ENCODE data around the gene ASB6.
"Not testable (repeated sequence)": the region's sequence is repeated elsewhere in the genome, so short reads cannot be mapped to it uniquely, and the experiment has no call there.

Gene ASB6

DNA sequence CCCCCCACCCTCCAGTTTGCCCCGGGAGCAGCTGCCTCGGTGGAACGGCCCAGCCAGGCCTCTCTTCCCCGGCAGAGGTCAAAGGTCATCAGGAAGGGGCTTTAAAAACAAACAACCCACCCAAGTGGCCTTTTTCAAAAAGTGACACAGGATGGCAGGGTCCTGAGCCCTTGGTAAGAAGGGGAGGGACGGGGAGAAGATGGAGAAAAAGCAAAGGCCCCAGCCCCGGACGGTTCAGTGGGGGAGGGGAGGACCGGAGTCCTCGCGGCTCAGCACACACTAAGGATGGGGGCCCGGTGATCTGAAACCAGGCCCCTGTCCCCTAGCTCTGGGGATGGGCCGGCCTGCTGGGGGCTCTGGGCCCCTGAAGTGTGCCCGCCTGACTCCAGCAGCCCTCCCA is 24.6 kb upstream of the ASB6 start:
- no peak for DNase-seq

DNA sequence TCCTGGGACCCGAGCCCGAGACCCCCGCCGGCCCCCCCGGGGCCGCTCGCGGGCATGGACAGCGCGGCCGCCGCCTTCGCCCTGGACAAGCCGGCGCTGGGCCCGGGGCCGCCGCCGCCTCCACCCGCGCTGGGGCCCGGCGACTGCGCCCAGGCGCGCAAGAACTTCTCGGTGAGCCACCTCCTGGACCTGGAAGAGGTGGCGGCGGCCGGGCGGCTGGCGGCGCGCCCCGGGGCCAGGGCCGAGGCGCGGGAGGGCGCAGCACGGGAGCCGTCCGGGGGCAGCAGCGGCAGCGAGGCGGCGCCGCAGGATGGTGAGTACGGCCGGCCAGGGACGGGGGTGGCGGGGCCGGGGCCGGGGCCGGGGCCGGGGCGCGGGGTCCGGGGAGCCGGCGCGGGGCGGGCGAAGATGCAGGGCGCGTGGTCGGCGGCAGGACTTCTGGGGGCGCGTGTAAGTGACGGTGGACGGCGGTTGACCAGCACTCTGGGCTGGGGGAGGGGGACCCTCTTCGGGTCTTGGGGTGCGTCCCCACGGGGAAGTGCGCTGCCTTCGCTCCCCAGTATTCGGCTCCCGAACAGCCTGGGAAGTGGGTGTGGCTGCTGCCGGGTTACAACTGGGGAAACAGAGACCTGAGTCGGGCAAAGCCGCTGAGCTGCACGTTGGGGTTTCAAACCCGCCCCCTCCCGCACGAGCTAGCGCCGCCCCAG is 24.0 kb upstream of the ASB6 start:
- DNase-seq, result peak in 1 of 2 donors; percentile 6

DNA sequence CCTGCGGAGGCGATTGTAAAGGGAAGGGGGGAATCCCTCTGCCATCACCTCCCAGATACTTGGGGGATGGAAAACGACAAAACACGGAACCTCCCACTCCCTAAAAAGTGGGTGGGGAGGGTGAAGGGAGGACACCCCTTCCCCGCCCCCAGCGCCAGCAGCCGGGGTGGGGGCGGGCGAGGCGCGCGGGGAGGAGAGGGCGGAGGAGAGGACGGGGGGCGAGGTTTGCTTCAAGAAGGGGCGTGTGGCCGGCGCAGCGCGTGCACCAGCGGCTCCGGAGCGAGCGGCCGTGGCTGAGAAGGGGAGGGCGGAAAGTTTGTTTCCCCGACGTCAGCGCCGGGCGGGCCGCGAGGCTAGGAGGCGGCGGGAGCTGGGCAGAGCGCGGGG is 23.4 kb upstream of the ASB6 start, which contains the start of gene PRRX2:
Gene PRRX2, plus strand, starts transcription at position 259 of the 387 bp plus-strand sequence. CDS start 221 bp downstream, outside the sequence.
- DNase-seq, result peak; percentile 43 to 64

DNA sequence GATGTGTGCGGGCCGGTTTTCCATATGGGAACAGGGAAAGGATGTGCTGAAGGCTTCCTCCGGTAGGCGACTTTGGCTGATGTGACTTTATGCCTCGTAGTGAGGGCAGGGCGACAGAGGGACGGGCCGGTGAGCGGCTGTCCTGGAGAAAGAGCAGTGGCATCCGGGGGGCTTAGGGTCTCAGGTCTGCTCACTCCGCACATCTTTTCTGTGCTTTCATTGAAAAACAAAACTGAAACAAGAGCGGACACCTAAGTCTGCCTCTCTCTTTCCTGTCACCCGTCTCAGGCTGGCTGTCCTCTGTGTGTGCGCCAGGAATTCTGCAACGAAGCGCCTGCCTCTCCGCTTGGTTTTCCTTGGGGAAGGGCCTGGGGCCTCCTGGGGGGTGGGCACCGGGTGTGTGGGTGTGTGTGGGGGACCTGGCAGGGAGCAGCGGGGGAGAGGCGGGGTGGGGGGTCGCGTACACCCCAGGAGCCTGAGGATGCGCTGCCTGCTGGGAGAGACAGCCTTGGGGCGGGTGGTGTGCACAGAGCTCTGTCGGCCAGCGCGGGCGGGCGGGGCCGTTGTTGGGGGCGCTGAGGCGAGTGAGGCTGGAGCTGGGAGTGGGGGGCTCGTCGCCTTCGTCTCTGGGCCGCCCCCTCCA is 22.9 kb upstream of the ASB6 start:
- DNase-seq, result peak in 1 of 2 donors; percentile 19

DNA sequence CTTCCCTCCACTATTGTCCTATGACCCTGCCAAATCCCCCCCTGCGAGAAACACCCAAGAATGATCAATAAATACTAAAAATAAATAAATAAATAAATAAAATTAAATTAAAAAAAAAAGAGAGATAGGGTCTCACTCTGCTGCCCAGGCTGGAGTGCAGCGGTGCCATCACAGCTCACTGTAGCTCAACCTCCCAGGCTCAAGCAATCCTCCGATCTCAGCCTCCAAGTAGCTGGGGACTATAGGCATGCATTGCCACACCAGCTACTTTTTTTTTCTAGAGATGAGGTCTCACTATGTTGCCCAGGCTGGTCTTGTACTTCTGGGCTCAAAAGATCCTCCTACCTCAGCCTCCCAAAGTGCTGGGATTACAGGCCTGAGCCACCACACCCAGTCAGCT is 20.3 kb upstream of the ASB6 start:
- DNase-seq, result not testable (repeated sequence)

DNA sequence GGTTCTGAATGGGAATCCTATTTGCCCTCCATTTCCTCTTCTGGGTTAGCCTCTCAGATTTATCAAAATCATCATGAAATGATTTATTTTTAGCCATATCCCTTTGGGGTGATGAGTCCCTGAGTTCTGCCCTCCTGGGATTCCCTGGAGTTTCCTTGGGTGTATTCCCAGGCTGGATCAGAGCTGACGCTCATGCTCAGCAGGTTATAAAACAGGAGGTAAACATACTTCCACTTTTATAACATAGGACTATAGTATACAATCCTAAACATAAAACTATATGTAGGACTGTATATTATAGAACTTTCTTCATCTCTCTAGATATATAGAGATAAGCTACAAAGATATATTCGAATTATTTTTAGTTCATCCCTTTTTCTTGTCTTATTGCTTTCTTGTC is 19.1 kb upstream of the ASB6 start:
- DNase-seq, result no peak

DNA sequence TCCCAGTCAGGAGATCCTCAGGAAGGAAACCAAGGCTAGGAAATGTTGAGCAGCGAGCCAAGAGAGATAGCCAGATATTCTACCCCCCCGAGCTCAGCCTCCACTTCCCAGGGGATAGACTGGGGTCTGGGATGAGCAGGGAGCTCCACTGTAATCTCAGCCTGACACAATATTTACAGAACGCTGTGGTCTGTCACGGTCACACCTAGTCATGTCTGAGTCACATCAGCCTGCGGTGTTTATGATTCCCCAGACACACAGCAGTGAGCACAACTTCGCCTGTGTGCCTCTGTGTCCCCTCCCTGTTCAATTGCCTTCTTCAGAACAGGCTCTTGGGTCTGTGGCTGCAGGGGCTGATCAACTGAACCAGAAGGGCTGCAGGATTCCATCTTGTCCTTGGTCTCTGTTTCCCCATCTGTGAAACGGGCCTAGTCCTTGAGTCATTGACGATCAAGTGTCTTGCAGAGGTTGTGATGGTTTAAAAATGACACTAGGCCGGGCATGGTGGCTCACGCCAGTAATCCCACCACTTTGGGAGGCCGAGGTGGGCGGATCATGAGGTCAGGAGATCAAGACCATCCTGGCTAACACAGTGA is 14.9 kb upstream of the ASB6 start:
- no peak for DNase-seq

DNA sequence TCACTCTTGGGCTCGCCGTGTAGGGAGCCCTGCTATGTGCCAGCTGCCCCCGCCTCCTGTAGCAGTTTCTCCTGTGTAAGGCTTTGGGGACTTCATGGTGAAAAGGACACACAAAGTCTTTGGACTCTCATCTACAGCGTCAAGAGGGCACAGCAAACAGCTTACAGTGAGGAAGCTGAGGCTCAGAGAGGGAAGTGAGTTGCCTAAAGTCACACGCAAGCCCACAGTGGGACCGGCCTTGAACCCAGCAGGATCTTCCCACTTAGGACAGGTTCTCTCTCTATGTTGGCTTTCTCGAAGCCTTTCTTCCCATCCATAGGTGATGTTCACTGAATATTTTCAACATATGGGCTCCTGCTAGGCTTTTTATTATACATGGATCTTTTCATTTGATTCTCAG is 13.7 kb upstream of the ASB6 start:
- DNase-seq, result no peak

DNA sequence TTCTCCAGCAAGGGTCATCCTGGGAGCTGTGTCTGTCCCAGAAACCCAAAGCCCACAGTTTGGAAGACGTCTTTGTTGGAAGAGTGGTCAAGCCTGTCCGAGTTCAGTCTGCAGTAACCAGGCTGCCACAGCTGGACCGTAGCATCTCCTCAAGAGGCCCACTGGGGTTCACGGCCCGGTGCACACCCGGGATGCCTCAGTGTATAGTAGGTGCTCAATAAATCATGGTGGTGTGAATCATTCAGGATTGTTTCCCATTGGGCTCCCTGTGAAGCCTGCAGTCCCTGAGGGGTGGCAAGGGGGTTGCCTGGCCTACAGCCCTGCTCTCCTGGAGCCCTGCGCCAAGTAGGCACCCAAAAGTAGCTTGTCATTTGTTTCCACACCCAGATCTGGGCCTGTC is 13.2 kb upstream of the ASB6 start:
- DNase-seq, result no peak

DNA sequence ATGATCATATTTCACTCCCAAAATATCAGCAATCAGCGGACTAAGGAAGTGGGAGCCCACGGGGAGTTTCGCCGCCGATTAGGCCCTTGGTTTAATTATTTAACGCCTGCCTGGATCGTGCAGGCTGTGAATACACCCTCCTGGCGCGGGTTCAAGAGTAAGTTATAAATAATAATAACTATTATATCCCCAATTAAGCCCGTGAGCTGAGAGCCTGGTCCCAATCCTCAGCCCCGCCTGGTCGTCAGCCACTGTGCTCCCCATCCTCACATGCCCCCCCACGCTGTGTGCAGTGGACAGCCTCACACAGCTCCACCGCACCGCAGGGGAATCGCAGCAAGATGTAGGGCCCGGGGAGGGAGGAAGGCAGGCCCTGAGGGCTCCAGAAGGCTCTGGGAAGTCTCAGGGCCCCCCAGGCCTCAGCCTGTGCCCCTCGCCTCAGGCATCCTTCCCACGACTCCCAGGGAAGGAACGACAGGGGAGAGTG is 12.6 kb upstream of the ASB6 start:
- no peak for DNase-seq

DNA sequence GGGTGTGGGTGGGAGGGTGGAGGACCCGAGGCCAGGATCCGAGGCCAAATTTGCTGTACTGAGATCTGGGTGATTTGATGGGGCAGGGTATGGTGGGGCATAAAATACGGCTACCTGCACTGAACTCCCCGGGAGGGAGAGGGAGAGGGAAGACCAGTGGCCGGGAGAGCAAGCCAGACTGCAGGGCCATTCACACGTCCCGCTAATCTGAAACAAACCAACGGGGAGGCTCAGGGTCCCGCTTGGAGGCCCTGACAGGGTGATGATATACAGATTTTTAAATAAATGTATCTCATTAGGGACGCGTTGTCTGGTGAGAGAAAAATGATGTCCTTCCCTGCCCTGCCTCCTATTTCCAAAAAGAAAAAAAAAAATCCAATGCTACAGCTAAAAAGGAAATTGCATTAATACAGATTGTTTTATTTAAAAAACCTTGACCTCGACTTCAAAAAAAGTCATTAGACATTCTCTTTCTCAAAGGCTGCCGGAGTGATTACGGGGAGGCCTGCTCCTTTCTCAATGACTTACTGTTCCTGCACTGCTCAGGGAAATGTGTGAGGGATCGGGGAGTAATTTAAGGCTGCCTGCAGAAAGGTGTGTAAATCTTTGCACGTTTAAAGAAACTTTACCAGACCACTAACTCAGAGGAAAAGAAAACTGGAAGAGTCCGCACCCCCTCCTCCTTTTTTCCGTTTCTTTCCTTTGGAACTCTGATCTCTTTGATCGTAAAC is 12.0 kb upstream of the ASB6 start:
- DNase-seq, result no peak

DNA sequence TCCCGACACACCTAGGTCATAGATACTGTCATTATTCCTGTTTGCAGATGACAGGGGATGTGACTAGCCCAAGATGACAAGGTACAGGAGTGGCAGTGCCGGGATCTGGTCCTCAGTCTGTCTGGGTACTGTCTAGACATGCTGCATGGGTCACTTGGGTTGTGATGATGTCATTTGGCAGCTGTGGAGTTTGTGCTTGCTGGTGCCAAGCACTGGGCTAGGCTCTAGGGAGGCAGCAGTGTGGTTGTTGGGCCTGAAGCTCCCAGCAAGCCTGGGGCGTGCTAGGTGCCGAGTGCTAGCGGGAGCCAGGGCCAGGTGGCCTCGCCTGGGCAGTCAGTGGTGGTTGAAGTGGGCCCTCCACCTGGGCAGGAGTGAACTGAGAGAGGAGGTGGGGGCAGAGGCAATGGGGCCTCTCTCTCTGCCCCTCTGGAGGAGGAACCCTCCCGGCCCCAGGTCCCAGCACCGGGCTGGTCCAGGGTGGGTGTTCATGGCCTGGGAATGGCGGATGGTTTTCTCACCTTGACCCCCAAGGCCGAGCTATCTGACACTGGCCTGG is 8.8 kb upstream of the ASB6 start:
- DNase-seq, result no peak

DNA sequence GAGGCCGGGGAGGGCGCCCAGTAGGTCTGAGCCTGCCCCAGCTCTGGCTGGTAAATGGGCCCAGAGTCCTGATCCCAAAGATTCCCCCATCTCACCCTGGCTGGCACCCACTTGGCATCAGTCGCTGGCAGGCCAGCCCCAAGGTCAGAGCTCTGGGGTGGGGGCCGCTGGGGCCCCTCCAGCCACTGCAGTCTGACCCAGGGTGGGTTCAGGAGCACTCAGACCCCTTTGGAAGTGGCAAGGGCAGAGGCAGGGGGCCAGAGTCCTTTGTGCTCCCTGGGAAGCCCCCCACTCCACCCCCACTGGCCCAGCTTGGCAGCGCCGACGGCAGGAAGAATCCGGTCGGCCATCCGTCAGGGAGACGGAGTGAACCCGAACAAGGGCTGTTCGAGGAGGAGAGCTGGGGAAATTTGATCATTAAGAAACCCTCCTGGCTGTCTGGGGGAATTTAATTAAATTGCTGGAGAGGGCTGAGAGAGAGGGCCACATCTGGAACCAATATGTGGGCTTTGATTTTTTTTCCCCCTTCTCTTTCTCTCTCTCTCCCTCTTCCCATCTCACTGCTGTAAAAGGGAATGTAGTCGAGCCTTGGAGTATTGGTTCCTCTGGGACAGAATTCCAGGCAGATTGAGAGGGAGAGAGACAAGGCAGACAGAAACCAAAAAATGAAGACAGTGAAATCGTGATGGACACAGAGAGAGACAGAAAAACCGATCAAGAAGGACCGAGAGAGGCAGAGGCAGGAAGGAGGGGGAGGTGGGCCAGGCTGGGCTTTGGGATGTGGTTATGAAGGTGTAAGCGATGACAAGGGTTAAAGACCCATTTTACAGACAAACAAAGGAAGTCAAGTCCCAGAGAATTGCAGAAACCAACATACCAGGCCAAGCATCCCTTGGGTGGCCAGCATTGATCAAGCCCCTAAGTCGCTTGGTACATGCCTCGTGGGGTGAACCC is 8.1 kb upstream of the ASB6 start:
- DNase-seq, result no peak

DNA sequence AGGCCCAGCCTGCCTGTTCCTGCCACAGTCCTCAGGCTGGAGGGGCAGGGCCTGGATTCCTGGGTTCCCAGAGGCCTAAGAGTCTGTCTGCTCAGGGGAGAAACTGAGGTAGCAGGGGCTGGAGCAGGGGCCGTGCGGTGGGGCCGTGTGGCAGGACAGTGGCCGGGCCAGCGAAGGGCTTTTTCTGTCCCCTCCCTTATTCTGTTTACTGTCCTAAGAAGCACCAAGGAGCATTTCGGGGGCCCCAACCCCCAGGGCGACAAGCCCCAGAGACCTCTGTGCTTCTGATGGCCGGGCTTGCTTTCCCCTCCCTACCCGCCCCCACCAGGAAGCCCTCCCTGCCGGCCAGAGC is 6.8 kb upstream of the ASB6 start:
- DNase-seq, result no peak

DNA sequence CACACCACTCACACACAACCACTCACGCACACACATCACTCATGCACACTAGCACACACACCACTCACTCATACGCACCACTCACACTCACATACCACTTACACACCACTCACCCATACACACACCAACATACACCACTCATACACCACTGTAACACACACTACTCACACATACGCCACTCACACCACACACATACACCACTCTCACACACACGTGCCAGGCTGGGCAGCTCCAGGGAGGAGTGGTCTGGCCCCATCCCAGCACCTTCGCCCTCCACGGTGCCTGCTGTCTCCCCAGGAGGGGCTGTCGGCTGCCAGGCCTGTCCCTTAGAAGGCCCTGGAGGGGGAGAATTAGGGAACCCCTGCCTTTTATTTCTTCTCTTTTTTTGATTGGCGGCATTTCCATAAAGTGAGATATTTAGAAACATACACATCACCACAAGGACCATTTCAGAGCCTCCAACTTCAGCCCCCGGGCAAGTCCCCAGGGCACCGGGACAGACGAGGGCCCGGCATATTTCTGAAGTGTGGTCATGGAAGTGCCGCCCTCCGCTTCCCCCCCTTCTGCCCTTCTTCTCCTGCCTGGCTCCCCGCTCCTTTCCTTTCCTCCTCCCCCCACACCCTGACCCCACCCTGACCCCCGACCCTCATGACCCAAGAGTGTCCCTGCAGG is 6.3 kb upstream of the ASB6 start:
- no peak for DNase-seq

DNA sequence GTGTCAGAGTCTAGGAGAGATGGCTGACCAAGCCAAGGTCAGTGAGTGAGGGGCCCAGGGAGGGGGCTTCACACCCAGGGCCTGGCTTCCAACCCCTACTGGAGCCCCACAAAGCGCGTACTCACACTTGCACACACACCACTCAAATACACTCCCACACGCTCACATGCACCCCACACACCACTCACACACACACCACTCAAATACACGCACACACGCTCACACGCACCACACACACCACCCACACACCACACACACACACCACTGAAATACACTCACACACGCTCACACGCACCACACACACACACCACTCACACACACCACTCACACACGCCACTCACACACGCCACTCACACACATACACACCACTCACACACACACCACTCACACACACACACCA is 5.7 kb upstream of the ASB6 start:
- DNase-seq, result no peak

DNA sequence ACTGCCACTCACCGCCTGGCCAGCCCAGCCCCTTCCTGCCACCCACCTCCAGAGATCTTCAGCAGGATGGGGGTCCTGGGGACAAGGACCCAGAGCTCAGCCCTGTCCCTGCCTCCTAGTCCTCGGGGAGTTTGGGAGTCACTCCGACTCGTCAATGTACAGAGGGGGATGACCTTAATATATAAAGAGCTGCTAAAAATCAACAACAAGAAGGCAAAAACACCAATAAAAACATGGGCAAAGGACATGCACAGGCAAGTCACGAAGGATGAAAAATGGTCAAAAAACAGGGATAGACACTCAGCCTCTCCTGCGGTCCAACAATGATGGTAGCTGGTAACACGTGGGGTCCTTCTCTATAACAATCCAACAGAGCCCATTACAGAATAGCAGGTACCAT is 4.7 kb upstream of the ASB6 start:
- no peak for DNase-seq

DNA sequence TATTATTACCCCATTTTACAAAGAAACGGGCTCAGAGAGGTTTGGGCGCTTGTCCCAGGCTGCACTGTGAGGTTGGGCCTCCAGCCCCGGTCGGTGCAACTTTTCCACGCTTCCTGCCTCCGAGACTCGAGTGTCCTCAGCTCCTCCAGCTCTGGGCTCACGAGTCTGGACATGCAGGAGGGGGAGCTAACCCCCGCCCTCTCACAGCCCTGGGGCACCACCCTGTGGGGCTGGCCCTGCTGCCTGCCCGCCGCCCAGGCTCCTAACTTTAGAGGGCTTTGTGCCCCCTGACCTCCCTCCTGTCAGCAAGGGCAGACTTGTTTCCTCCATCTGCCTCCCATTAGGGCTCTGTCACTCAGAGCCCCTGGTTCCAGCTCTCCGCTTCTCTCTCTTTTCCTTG is 4.3 kb upstream of the ASB6 start:
- DNase-seq, result no peak

DNA sequence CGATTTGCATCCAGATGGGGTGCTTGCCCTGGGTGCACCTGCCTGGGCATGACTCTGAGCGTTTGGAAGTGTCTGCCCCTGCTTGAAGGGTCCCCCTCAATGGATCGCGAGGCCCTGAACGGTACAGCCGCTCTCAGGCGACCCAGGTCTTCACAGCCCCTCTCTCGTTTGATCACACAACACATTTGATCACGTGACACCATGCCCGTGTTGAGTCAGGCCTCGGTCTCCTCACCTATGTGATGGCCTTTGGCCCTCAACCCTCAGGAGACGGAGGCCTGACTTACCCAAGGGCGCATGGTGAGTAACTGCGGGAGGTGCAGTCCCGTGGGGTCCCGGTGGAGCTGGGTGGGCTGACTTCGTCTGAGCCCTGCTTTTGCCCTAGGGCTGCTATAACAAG is 3.0 kb upstream of the ASB6 start:
- DNase-seq, result no peak

DNA sequence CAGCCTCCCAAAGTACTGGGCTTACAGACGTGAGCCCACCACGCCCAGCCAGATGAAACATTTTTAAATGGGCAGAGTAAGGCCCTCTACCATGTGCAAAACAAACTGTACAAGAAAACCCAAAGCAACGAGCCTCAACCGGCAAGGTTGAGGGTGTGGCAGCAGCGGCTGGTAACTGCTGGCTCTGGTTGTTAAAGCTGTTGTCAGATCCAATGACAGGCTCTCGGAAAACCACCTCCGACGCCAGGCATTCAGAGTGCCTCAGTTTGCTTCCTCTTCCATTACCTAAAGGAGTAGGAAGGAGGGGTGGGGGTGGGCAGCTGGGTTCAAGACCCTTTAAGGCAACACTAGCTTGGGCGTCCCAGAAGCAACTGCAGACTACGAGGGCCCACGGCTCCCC is 2.4 kb upstream of the ASB6 start:
- DNase-seq, result no peak

DNA sequence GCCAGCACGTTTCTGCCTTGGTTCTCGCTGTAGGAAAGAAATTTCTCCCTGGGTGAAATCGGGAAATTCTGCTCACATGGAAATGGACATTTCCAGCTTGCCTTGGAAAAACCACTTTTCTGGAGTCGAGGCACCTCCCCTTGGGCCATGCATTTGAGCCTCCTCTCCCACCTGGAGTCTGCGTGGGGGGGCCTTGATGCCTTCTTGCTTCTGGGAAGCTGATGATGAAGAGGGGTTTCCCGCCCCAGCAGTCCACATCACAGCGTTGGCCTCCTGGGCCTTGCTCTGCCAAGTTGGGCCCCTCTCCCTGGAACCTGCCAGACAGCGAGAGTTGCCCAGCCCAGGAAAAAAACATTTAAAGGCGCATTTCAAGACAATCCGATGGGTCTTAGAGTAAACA is 1.8 kb upstream of the ASB6 start:
- DNase-seq, result no peak

Data from stimulated activated CD4-positive, alpha-beta T cell treated with anti-CD3 and anti-CD28 coated beads, Interleukin-2, amount 100 ng/mL, for 24 hours (primary cell).